Measurements from ENCODE around the gene DUSP28. TPM values are rescaled to one million over a fixed set of nuclear protein-coding genes. Genes with fewer than 3 reads are reported as not detected.

Gene DUSP28
- total RNA-seq, 2 donors from 2014 or later = 1.4 to 2.8 TPM

DNA sequence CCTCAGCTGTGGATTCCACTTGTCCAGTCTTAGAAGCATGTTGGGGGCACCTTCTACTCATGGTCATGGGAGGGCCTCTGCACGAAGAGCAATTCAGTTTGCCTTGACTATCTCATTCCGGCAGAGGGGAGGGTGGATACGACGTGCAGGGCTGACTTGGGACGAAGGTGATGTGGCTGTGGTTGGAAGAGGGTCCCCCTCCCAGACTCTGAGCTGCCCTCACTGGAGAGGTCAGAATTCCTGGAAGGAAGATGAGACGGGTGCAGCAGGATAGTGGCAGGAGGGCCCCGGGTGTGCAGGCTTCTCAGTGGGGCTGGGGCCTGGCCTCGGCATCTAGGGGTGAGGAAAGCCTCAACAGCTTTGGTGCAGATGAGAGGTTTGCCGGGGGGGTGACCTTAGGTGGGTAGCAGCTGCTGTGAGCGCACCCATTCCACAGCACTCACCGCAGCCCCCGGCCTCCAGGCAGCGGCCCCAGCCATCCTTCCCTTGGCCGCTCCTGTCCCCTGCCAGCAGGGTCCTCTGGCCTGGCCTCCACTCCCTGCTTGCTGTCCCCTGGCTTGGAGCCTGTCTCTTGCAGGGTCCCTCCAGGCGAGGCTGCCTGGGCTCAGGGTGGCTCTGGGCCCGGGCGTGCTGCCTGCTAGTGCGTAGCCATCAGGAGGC, 11.3 kb downstream of the DUSP28 start:
- TF ChIP-seq, protein P1, sequence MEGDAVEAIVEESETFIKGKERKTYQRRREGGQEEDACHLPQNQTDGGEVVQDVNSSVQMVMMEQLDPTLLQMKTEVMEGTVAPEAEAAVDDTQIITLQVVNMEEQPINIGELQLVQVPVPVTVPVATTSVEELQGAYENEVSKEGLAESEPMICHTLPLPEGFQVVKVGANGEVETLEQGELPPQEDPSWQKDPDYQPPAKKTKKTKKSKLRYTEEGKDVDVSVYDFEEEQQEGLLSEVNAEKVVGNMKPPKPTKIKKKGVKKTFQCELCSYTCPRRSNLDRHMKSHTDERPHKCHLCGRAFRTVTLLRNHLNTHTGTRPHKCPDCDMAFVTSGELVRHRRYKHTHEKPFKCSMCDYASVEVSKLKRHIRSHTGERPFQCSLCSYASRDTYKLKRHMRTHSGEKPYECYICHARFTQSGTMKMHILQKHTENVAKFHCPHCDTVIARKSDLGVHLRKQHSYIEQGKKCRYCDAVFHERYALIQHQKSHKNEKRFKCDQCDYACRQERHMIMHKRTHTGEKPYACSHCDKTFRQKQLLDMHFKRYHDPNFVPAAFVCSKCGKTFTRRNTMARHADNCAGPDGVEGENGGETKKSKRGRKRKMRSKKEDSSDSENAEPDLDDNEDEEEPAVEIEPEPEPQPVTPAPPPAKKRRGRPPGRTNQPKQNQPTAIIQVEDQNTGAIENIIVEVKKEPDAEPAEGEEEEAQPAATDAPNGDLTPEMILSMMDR (conservative IDR thresholded peaks at IDR 0.05) = no peak
- no peak for DNase-seq
- Histone ChIP-seq H3K36me3 (ENCODE audit: control insufficient read depth, insufficient read depth, low read length) (no peaks in the 10 kb centered on the region), H3K9ac (ENCODE audit: extremely low read depth, low read length, poor library complexity, severe bottlenecking) (no peak overlapping the region), H3K27me3 (ENCODE audit: control insufficient read depth, insufficient read depth, low read length, poor library complexity, severe bottlenecking) (peaks cover 11% of the 10 kb centered on the region), H3K4me3 (ENCODE audit: low read length) (no peak overlapping the region), H3K4me1 (ENCODE audit: control insufficient read depth, insufficient read depth, low read length) (peaks cover 15% of the 10 kb centered on the region), H3K27ac (ENCODE audit: low read depth, low read length) (no peak overlapping the region), H3K9me3 (ENCODE audit: control insufficient read depth, low read length) (no peaks in the 10 kb centered on the region)
- H3K4me3 Mint-ChIP-seq = no peak overlapping the region
- no peaks in the 10 kb centered on the region for H3K36me3 Mint-ChIP-seq (ENCODE audit: low read depth)
- H3K27ac Mint-ChIP-seq = no peak overlapping the region
- H3K27me3 Mint-ChIP-seq (ENCODE audit: insufficient read depth) = peaks cover 17% of the 10 kb centered on the region
- H3K4me1 Mint-ChIP-seq = peaks cover 7% of the 10 kb centered on the region
- H3K9me3 Mint-ChIP-seq = no peaks in the 10 kb centered on the region
- WGBS, 2 experiments (ENCODE audit: insufficient coverage in 1 of 2, insufficient read length in 1 of 2) = 92 to 96% methylated on average over 7 to 18 of the region's 18 CpGs

DNA sequence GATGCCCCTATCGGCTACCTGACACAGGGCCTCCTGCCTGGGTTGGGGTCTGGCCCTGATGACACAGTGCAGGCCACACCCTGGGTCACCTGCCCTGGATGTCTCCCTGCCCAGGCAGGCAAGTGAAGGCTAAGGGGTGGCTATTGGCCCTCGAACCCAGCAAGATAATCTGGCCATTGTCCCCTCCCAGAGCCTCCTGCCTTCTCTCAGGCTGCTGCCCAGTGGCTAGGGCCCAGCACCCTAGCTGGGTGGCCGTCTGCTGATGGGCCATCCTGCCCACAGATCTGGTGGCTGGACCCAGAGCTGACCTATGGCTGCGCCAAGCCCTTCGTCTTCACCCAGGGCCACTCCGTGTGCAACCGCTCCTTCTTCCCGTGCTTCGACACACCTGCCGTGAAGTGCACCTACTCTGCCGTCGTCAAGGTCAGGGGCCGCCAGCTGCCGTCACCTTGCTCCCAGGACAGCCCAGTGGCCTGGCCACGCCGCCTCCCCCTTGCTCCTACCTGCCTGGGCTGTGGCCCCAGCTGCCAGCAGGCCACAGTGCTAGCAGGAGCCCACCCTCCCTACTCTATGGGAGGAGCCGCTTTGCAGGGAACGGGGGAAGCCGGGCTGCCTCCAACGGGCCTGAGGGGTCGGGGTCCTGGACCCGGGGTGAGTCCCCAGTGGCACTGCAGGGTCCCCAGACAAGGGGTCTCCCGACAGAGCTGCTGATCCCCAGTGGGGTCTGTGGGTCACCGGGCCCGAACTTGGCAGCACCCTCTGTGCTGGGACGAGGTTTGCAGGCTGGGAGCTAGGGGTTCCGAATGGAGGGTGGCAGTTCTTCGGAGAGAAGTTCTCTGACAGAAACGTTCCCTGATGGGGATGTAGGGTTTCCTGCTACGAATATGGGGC, 12.2 kb downstream of the DUSP28 start:
- Mint-ChIP-seq H3K4me1 (peaks cover 5% of the 10 kb centered on the region), H3K36me3 (ENCODE audit: low read depth) (no peaks in the 10 kb centered on the region), H3K9me3 (no peaks in the 10 kb centered on the region), H3K27me3 (ENCODE audit: insufficient read depth) (peaks cover 9% of the 10 kb centered on the region), H3K27ac (no peak overlapping the region), H3K4me3 (no peak overlapping the region)
- Histone ChIP-seq H3K27ac (ENCODE audit: low read depth, low read length) (no peak overlapping the region), H3K4me3 (ENCODE audit: low read length) (no peak overlapping the region), H3K9me3 (ENCODE audit: control insufficient read depth, low read length) (no peaks in the 10 kb centered on the region), H3K27me3 (ENCODE audit: control insufficient read depth, insufficient read depth, low read length, poor library complexity, severe bottlenecking) (peaks cover 2% of the 10 kb centered on the region), H3K36me3 (ENCODE audit: control insufficient read depth, insufficient read depth, low read length) (no peaks in the 10 kb centered on the region), H3K9ac (ENCODE audit: extremely low read depth, low read length, poor library complexity, severe bottlenecking) (no peak overlapping the region), H3K4me1 (ENCODE audit: control insufficient read depth, insufficient read depth, low read length) (peaks cover 7% of the 10 kb centered on the region)
- WGBS, 2 experiments (ENCODE audit: insufficient coverage in 1 of 2, insufficient read length in 1 of 2) = 93 to 95% methylated on average over 24 to 30 of the region's 30 CpGs
- TF ChIP-seq, protein P1 (conservative IDR thresholded peaks at IDR 0.05) = no peak
- no peak for DNase-seq

DNA sequence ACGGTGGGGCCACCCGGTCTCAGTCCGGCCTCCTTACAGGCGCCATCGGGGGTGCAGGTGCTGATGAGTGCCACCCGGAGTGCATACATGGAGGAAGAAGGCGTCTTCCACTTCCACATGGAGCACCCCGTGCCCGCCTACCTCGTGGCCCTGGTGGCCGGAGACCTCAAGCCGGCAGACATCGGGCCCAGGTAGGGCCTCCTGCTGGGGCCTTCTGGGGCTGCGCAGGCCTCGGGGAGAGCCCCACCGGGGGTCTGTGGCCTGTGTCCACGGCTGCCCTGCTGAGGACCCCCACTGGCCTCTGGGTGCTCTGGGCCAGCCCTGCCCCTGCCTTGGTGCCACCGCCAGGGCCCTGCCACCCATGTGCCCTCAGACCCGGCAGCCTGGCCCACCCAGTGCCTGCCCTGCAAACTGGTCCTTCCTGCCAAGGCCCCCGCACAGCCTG, 12.9 kb downstream of the DUSP28 start:
- H3K27ac Mint-ChIP-seq = no peak overlapping the region
- H3K36me3 Mint-ChIP-seq (ENCODE audit: low read depth) = no peaks in the 10 kb centered on the region
- H3K9me3 Mint-ChIP-seq = no peaks in the 10 kb centered on the region
- H3K27me3 ChIP-seq (ENCODE audit: control insufficient read depth, insufficient read depth, low read length, poor library complexity, severe bottlenecking) = no peaks in the 10 kb centered on the region
- H3K9me3 ChIP-seq (ENCODE audit: control insufficient read depth, low read length) = no peaks in the 10 kb centered on the region
- no peak overlapping the region for H3K9ac ChIP-seq (ENCODE audit: extremely low read depth, low read length, poor library complexity, severe bottlenecking)
- no peak overlapping the region for H3K27ac ChIP-seq (ENCODE audit: low read depth, low read length)
- H3K36me3 ChIP-seq (ENCODE audit: control insufficient read depth, insufficient read depth, low read length) = no peaks in the 10 kb centered on the region
- peaks cover 4% of the 10 kb centered on the region for H3K27me3 Mint-ChIP-seq (ENCODE audit: insufficient read depth)
- H3K4me1 ChIP-seq (ENCODE audit: control insufficient read depth, insufficient read depth, low read length) = peaks cover 3% of the 10 kb centered on the region
- H3K4me3 ChIP-seq (ENCODE audit: low read length) = no peak overlapping the region
- TF ChIP-seq, protein P1 (conservative IDR thresholded peaks at IDR 0.05) = no peak
- no peak overlapping the region for H3K4me3 Mint-ChIP-seq
- 89 to 90% methylated on average over 9 to 20 of the region's 20 CpGs for WGBS, 2 experiments (ENCODE audit: insufficient coverage in 1 of 2, insufficient read length in 1 of 2)
- DNase-seq = no peak
- peaks cover 1% of the 10 kb centered on the region for H3K4me1 Mint-ChIP-seq

All from endodermal cell (in vitro differentiated cells).